Measurements from ENCODE around the gene KDM1A. TPM values are rescaled to one million over a fixed set of nuclear protein-coding genes. Genes with fewer than 3 reads are reported as not detected.

Gene KDM1A
- total and polyA plus RNA-seq, 4 donors: 7.4 to 46.7 (median 21.5) TPM

DNA sequence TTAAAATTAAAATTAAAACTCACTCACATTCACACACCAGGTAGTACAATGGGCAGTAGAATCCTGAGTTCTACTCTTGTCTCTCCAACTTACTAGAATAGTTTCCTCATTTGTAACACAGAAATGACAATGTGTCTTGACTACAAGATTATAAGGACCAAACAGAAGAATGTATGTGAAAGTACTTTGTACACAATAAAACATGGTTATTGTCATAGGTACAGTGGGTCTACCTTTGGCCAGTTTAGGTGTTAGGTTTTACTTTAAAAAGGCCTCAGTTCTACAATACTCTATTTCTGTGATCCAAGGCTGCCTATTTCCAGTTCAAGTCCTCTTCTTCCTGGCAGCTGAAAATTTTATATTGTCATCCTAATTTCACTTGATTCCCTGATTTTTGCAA lies 99.1 kb downstream of the KDM1A start:
- DNase-seq (ENCODE audit: low spot score): no peak
- H3K27me3 ChIP-seq (ENCODE audit: control insufficient read depth in 4 of 4, insufficient read depth in 4 of 4, low read length in 3 of 4): no peaks in the 10 kb centered on the region
- H3K27ac ChIP-seq (ENCODE audit: low read depth in 1 of 2, low read length in 2 of 2): no peak overlapping the region
- H3K36me3 ChIP-seq (ENCODE audit: control insufficient read depth in 4 of 4, insufficient read depth in 3 of 4, low read depth in 1 of 4, low read length in 3 of 4): no peaks in the 10 kb centered on the region
- peaks cover 0 to 11% (median 4%) of the 10 kb centered on the region in 4 donors for H3K4me1 ChIP-seq (ENCODE audit: control insufficient read depth in 4 of 4, insufficient read depth in 4 of 4, low read length in 3 of 4)
- H3K9me3 ChIP-seq (ENCODE audit: control insufficient read depth in 4 of 4, low read length in 3 of 4): no peaks in the 10 kb centered on the region
- TF ChIP-seq, protein P1, sequence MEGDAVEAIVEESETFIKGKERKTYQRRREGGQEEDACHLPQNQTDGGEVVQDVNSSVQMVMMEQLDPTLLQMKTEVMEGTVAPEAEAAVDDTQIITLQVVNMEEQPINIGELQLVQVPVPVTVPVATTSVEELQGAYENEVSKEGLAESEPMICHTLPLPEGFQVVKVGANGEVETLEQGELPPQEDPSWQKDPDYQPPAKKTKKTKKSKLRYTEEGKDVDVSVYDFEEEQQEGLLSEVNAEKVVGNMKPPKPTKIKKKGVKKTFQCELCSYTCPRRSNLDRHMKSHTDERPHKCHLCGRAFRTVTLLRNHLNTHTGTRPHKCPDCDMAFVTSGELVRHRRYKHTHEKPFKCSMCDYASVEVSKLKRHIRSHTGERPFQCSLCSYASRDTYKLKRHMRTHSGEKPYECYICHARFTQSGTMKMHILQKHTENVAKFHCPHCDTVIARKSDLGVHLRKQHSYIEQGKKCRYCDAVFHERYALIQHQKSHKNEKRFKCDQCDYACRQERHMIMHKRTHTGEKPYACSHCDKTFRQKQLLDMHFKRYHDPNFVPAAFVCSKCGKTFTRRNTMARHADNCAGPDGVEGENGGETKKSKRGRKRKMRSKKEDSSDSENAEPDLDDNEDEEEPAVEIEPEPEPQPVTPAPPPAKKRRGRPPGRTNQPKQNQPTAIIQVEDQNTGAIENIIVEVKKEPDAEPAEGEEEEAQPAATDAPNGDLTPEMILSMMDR (IDR thresholded peaks at IDR 0.05; ENCODE audit: low read depth, low read length, missing input control): no peak
- no peak for TF ChIP-seq SP1 (IDR thresholded peaks at IDR 0.05)
- no peak overlapping the region for H3K4me3 ChIP-seq (ENCODE audit: low read depth in 1 of 3, low read length in 3 of 3)
- H3K9ac ChIP-seq (ENCODE audit: low read depth in 1 of 2, low read length in 2 of 2): no peak overlapping the region

DNA sequence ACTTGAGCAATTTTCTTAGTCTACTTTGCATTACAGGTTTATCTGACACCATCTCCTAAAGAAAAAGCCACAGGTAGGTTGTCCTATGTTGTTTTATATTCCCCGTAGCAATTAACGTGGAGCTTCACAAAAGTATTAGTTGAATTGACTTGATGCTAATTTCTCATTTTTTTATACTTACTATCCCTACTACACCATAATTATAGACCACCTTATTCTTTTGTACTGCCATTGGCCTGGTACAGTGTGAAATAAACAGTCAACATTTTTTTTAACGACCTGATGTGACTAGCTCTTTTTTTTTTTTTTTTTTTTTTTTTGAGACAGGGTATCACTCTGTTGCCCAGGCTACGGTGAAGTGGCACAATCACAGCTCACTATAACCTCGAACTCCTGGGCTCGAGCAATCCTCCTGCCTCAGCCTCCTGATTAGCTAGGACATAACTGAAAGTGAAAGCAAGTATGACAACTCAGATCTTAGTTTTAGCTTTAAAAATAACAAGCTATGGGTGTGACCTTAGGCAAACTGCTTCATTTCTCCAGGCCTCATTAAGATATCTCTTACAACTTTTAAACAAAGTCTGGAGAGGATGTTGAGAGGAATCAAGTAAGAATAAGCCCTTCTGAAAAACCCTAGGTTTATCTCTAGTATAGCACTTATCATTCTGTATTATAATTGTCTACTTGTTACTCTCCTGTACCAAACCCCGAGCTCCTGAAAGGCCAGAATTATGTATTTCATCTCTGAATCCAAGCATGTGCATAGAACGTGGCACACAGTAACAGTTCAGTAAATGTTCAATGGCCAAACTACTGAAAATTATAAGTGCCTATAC lies 99.9 kb downstream of the KDM1A start:
- WGBS: 75% methylated on average over 8 of the region's 8 CpGs
- peak overlapping the region; percentile 25 to 55 for H3K9ac ChIP-seq (ENCODE audit: low read depth in 1 of 2, low read length in 2 of 2)

More for the DNA sequence above, 99.9 kb downstream of the KDM1A start:
- no peaks in the 10 kb centered on the region for H3K27me3 ChIP-seq (ENCODE audit: control insufficient read depth in 4 of 4, insufficient read depth in 4 of 4, low read length in 3 of 4)
- no peaks in the 10 kb centered on the region for H3K9me3 ChIP-seq (ENCODE audit: control insufficient read depth in 4 of 4, low read length in 3 of 4)
- TF ChIP-seq RXRA (IDR thresholded peaks at IDR 0.05): no peak
- TF ChIP-seq, protein P1 (IDR thresholded peaks at IDR 0.05; ENCODE audit: low read depth, low read length, missing input control): no peak
- TF ChIP-seq YY1 (IDR thresholded peaks at IDR 0.05): no peak
- no peak for TF ChIP-seq FOXA1 (IDR thresholded peaks at IDR 0.05)
- TF ChIP-seq SP1 (IDR thresholded peaks at IDR 0.05): no peak
- no peak for TF ChIP-seq FOXA2 (IDR thresholded peaks at IDR 0.05)
- TF ChIP-seq, protein P2, sequence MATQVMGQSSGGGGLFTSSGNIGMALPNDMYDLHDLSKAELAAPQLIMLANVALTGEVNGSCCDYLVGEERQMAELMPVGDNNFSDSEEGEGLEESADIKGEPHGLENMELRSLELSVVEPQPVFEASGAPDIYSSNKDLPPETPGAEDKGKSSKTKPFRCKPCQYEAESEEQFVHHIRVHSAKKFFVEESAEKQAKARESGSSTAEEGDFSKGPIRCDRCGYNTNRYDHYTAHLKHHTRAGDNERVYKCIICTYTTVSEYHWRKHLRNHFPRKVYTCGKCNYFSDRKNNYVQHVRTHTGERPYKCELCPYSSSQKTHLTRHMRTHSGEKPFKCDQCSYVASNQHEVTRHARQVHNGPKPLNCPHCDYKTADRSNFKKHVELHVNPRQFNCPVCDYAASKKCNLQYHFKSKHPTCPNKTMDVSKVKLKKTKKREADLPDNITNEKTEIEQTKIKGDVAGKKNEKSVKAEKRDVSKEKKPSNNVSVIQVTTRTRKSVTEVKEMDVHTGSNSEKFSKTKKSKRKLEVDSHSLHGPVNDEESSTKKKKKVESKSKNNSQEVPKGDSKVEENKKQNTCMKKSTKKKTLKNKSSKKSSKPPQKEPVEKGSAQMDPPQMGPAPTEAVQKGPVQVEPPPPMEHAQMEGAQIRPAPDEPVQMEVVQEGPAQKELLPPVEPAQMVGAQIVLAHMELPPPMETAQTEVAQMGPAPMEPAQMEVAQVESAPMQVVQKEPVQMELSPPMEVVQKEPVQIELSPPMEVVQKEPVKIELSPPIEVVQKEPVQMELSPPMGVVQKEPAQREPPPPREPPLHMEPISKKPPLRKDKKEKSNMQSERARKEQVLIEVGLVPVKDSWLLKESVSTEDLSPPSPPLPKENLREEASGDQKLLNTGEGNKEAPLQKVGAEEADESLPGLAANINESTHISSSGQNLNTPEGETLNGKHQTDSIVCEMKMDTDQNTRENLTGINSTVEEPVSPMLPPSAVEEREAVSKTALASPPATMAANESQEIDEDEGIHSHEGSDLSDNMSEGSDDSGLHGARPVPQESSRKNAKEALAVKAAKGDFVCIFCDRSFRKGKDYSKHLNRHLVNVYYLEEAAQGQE (IDR thresholded peaks at IDR 0.05): no peak
- no peak for TF ChIP-seq HNF4A (conservative IDR thresholded peaks at IDR 0.05)
- no peak for TF ChIP-seq GABPA (IDR thresholded peaks at IDR 0.05 in 1 of 2, conservative IDR thresholded peaks at IDR 0.05 in 1 of 2)
- TF ChIP-seq, protein P3, sequence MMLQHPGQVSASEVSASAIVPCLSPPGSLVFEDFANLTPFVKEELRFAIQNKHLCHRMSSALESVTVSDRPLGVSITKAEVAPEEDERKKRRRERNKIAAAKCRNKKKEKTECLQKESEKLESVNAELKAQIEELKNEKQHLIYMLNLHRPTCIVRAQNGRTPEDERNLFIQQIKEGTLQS (IDR thresholded peaks at IDR 0.05): no peak
- no peak for TF ChIP-seq RAD21 (IDR thresholded peaks at IDR 0.05)
- TF ChIP-seq EGR1 (IDR thresholded peaks at IDR 0.05; ENCODE audit: low read depth in 2 of 2): no peak
- no peak for TF ChIP-seq JUND (IDR thresholded peaks at IDR 0.05)
- TF ChIP-seq, protein P4, sequence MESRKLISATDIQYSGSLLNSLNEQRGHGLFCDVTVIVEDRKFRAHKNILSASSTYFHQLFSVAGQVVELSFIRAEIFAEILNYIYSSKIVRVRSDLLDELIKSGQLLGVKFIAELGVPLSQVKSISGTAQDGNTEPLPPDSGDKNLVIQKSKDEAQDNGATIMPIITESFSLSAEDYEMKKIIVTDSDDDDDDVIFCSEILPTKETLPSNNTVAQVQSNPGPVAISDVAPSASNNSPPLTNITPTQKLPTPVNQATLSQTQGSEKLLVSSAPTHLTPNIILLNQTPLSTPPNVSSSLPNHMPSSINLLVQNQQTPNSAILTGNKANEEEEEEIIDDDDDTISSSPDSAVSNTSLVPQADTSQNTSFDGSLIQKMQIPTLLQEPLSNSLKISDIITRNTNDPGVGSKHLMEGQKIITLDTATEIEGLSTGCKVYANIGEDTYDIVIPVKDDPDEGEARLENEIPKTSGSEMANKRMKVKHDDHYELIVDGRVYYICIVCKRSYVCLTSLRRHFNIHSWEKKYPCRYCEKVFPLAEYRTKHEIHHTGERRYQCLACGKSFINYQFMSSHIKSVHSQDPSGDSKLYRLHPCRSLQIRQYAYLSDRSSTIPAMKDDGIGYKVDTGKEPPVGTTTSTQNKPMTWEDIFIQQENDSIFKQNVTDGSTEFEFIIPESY (IDR thresholded peaks at IDR 0.05): no peak
- TF ChIP-seq TAF1 (conservative IDR thresholded peaks at IDR 0.05): no peak
- no peak for TF ChIP-seq HNF4G (IDR thresholded peaks at IDR 0.05)
- TF ChIP-seq, protein P5, sequence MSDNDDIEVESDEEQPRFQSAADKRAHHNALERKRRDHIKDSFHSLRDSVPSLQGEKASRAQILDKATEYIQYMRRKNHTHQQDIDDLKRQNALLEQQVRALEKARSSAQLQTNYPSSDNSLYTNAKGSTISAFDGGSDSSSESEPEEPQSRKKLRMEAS (IDR thresholded peaks at IDR 0.05): no peak
- H3K27ac ChIP-seq (ENCODE audit: low read depth in 1 of 2, low read length in 2 of 2): peak overlapping the region in 1 of 2 donors; percentile 45
- peaks cover 0 to 18% (median 5%) of the 10 kb centered on the region in 4 donors for H3K4me1 ChIP-seq (ENCODE audit: control insufficient read depth in 4 of 4, insufficient read depth in 4 of 4, low read length in 3 of 4)
- no peaks in the 10 kb centered on the region for H3K36me3 ChIP-seq (ENCODE audit: control insufficient read depth in 4 of 4, insufficient read depth in 3 of 4, low read depth in 1 of 4, low read length in 3 of 4)
- no peak overlapping the region for H3K4me3 ChIP-seq (ENCODE audit: low read depth in 1 of 3, low read length in 3 of 3)
- DNase-seq (ENCODE audit: low spot score): no peak
